ENCODE data around the gene BIN2. TPM values are rescaled to one million over a fixed set of nuclear protein-coding genes. Genes with fewer than 3 reads are reported as not detected.
"Not testable (repeated sequence)": the region's sequence is repeated elsewhere in the genome, so short reads cannot be mapped to it uniquely, and the experiment has no call there.

The BIN2 gene
- total RNA-seq, 3 donors from 2014 or later: 14.7 to 20.9 (median 16.4) TPM

DNA sequence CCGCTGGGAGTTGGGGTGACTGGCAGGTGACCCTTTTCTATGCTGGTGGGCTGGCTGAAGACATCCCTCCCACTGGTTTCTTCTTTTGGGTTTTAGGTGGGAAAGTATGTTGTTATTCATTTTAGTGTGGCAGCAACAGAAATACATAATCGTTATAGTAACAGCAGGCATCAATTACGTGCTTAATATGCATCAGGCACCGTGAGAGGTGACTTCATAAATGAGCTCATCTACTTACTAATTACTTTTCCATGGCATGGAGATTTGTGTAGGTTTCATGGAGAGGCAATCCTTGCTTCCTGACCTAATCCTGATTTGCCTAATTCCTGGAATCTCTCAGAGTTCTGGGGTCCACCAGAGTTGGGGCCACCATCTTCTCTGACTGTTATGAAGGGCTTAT is 35.9 kb upstream of the BIN2 start:
- no peak for DNase-seq
- H3K9me3 Mint-ChIP-seq: no peaks in the 10 kb centered on the region
- no peaks in the 10 kb centered on the region for H3K27me3 Mint-ChIP-seq (ENCODE audit: low read depth)
- H3K4me3 Mint-ChIP-seq: no peak overlapping the region
- peaks cover 24% of the 10 kb centered on the region for H3K36me3 Mint-ChIP-seq (ENCODE audit: insufficient read depth)
- no peak for ATAC-seq
- H3K4me1 Mint-ChIP-seq (ENCODE audit: low read depth): peaks cover 6% of the 10 kb centered on the region

- DNase-seq (no peak), ATAC-seq (no peak)
- H3K27me3 Mint-ChIP-seq (ENCODE audit: low read depth): no peaks in the 10 kb centered on the region
- peaks cover 6% of the 10 kb centered on the region for H3K4me1 Mint-ChIP-seq (ENCODE audit: low read depth)
- H3K36me3 Mint-ChIP-seq (ENCODE audit: insufficient read depth): peaks cover 20% of the 10 kb centered on the region
- H3K9me3 Mint-ChIP-seq: no peaks in the 10 kb centered on the region
- H3K4me3 Mint-ChIP-seq: no peak overlapping the region
These were observed 34.5 kb upstream of the BIN2 start for GRCh38 chr12:51358496-51358895.

DNA sequence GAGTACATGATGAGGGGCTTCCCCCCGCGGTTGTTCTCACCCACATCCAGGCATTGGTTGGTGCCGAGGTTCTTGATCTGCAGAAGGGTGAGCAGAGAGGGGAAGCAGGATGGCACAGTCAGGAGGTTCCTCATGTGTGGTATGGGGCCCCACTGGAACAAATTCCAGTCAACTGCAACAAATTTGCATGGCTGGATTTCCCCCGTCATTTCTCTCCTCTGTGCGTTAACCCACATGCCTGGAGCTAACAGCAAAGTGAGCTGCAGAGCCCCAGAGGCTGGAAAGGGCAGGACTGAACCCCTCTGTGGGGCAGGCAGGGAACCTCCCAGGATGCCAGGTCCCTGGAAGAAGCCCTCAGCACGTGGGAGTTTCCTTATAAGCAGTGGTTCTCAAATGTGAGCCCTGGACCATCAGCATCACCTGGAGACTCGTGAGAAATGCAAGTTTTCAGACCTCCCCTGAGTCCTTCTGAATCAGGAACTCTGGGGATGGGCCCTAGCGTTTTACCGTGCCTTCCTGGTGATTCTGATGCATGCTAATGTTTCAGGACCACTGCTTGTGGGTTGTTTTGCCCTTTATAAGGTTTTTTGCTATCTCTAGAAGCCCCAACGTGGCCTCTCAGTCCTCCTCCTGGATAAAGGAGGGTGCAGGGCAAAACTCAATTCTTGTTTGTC is 33.5 kb upstream of the BIN2 start:
- peaks cover 4% of the 10 kb centered on the region for H3K4me1 Mint-ChIP-seq (ENCODE audit: low read depth)
- ATAC-seq (peak; percentile 30 to 54), DNase-seq (no peak)
- no peaks in the 10 kb centered on the region for H3K27me3 Mint-ChIP-seq (ENCODE audit: low read depth)
- peaks cover 20% of the 10 kb centered on the region for H3K36me3 Mint-ChIP-seq (ENCODE audit: insufficient read depth)
- H3K4me3 Mint-ChIP-seq: no peak overlapping the region
- H3K9me3 Mint-ChIP-seq: no peaks in the 10 kb centered on the region

GRCh38 chr12:51351913-51352532 is 28.0 kb upstream of the BIN2 start:
- no peak for ATAC-seq
- H3K4me3 Mint-ChIP-seq: no peak overlapping the region
- peaks cover 2% of the 10 kb centered on the region for H3K4me1 Mint-ChIP-seq (ENCODE audit: low read depth)
- no peaks in the 10 kb centered on the region for H3K9me3 Mint-ChIP-seq
- H3K27me3 Mint-ChIP-seq (ENCODE audit: low read depth): no peaks in the 10 kb centered on the region
- peaks cover 4% of the 10 kb centered on the region for H3K36me3 Mint-ChIP-seq (ENCODE audit: insufficient read depth)
- DNase-seq: peak; percentile 23

DNA sequence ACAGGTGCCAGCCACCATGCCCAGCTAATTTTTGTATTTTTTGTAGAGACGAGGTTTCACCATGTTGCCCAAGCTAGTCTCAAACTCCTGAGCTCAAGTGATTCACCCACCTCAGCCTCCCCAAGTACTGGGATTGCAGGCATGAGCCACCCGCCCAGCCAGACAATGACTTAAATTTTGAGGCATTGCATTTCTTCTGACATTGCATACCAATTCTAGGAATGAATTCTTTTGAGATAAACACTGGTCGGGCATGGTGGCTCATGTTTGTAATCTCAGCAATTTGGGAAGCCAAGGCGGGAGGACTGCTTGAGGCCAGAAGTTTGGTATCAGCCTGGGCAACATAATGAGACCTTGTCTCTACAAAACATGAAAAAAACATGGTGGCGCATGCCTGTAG is 25.1 kb upstream of the BIN2 start:
- no peaks in the 10 kb centered on the region for H3K36me3 Mint-ChIP-seq (ENCODE audit: insufficient read depth)
- H3K9me3 Mint-ChIP-seq: no peaks in the 10 kb centered on the region
- H3K4me1 Mint-ChIP-seq (ENCODE audit: low read depth): peaks cover 5% of the 10 kb centered on the region
- ATAC-seq (no peak), DNase-seq (no peak)
- no peak overlapping the region for H3K4me3 Mint-ChIP-seq
- no peaks in the 10 kb centered on the region for H3K27me3 Mint-ChIP-seq (ENCODE audit: low read depth)

GRCh38 chr12:51348116-51348515 is 24.1 kb upstream of the BIN2 start:
- DNase-seq (no peak), ATAC-seq (no peak)
- Mint-ChIP-seq H3K4me1 (ENCODE audit: low read depth) (peaks cover 5% of the 10 kb centered on the region), H3K4me3 (no peak overlapping the region), H3K9me3 (no peaks in the 10 kb centered on the region), H3K36me3 (ENCODE audit: insufficient read depth) (no peaks in the 10 kb centered on the region), H3K27me3 (ENCODE audit: low read depth) (no peaks in the 10 kb centered on the region)

DNA sequence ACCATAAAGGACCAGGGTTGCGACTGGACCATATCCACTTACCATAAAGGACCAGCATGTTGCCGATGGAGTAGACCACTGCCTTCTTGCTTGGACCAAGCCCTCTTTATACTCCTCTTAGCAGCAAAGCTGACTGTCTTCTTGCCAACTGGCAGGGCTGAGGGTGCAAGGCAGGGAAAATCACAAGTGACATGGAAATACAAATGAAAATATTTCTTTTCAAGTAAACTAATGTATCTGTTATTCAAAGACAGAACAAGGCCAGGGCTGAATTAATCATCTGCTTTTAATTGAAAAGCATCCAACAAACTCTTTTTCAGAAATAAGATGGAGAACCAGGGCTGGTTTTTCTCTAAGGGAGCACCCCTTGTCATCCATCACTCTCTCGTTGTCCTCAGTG is 22.6 kb upstream of the BIN2 start, which contains the start of gene CELA1:
CELA1 (minus strand) TSS at position 99 of the 400 bp plus-strand sequence; CDS start at position 58, 41 bp downstream.
- Mint-ChIP-seq H3K9me3 (no peaks in the 10 kb centered on the region), H3K4me3 (no peak within 1 kb of the TSS), H3K27me3 (ENCODE audit: low read depth) (no peaks in the 10 kb centered on the region), H3K4me1 (ENCODE audit: low read depth) (peaks cover 9% of the 10 kb centered on the region), H3K36me3 (ENCODE audit: insufficient read depth) (no peaks in the 10 kb centered on the region)
- no peak for ATAC-seq
- DNase-seq: no peak

- no peak for DNase-seq
- H3K4me3 Mint-ChIP-seq: no peak overlapping the region
These were observed 21.7 kb upstream of the BIN2 start for GRCh38 chr12:51345681-51346080.

GRCh38 chr12:51343201-51343600 is 19.2 kb upstream of the BIN2 start:
- Mint-ChIP-seq H3K9me3 (no peaks in the 10 kb centered on the region), H3K36me3 (ENCODE audit: insufficient read depth) (no peaks in the 10 kb centered on the region), H3K27me3 (ENCODE audit: low read depth) (no peaks in the 10 kb centered on the region), H3K4me1 (ENCODE audit: low read depth) (peaks cover 16% of the 10 kb centered on the region), H3K4me3 (no peak overlapping the region)
- ATAC-seq: no peak
- DNase-seq: no peak

More at GRCh38 chr12:51345681-51346080, 21.7 kb upstream of the BIN2 start:
- Mint-ChIP-seq H3K4me1 (ENCODE audit: low read depth) (peaks cover 16% of the 10 kb centered on the region), H3K36me3 (ENCODE audit: insufficient read depth) (no peaks in the 10 kb centered on the region), H3K9me3 (no peaks in the 10 kb centered on the region), H3K27me3 (ENCODE audit: low read depth) (no peaks in the 10 kb centered on the region)
- no peak for ATAC-seq

DNA sequence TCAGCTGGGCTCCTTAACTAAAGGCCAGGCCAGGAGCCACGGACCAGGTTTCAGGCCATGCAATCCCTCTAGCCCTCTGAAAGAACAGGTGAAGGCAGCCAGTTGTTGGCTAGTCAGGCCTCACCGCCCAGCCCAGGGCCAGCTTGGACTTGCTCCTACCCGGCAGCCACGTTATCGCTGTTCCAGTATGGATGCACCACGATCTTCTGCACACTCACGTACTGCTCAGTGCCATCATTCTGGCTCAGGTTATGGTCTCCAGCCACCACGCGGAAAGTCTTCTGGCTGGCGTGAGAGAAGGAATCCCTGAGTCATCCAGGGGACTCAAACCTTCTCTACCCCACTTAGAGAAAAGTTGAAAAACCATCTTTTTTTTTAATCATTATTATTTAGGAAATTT is 18.4 kb upstream of the BIN2 start:
- H3K4me3 Mint-ChIP-seq: no peak overlapping the region
- H3K36me3 Mint-ChIP-seq (ENCODE audit: insufficient read depth): no peaks in the 10 kb centered on the region
- DNase-seq (no peak), ATAC-seq (no peak)
- peaks cover 16% of the 10 kb centered on the region for H3K4me1 Mint-ChIP-seq (ENCODE audit: low read depth)
- H3K9me3 Mint-ChIP-seq: no peaks in the 10 kb centered on the region
- H3K27me3 Mint-ChIP-seq (ENCODE audit: low read depth): no peaks in the 10 kb centered on the region

DNA sequence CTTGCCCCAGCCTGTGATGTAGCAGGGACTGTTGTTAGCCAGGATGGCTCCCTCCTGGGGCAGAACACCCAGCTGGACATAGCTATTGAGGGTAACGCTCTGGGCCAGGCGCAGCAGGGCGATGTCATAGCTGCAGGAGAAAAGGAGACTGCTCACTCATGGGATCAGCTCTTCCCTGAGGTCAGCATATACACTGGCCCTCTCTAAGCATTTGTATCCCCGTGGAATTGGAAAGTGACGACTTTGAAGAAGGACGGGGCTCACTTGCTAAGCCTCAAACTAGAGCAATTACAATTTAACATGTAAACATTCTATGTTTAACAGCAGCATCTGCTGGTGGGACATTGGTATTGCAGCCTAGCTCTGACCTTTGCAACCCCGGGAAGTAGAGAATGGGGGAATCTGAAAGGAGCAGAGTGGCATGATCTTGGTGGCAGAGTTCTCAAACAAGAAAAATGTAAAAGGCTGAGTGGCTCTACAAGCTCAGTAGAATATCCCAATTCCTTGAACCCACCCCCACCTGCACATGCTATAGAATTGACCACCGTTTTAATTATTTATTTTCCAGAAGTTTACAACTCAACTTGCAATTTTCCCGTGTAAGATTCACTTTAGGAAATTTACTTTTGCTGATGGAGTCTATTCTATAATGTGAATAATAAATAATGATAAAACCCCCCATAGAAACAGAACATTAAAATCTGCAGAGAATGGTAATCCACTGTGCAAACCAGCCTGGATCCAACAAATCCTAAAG is 17.5 kb upstream of the BIN2 start:
- DNase-seq (peak; percentile 72), ATAC-seq (peak; percentile 87 to 89)
- Mint-ChIP-seq H3K36me3 (ENCODE audit: insufficient read depth) (no peaks in the 10 kb centered on the region), H3K27me3 (ENCODE audit: low read depth) (no peaks in the 10 kb centered on the region), H3K4me3 (peak overlapping the region; percentile 53), H3K9me3 (no peaks in the 10 kb centered on the region), H3K4me1 (ENCODE audit: low read depth) (peaks cover 14% of the 10 kb centered on the region)

DNA sequence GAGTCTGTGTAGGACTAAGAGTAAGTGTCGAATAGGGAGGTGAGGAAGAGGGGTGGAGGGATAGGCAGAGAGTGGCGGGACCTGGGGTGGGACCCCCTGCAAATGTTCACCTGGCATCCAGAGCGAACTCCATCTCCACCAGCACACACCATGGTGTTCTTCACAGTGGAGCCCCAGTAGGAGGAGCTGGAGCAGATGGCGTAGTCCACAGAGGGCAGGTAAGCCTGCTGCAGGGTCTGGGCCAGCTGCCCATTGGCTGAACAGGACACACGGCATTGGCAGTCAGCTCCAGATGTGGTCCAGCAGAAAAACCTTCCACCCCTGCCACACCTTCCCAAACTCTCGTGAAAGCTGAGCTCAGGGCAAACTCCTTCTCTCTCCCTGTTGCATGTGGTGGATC is 15.8 kb upstream of the BIN2 start:
- Mint-ChIP-seq H3K36me3 (ENCODE audit: insufficient read depth) (no peaks in the 10 kb centered on the region), H3K27me3 (ENCODE audit: low read depth) (no peaks in the 10 kb centered on the region), H3K4me1 (ENCODE audit: low read depth) (peaks cover 10% of the 10 kb centered on the region), H3K9me3 (no peaks in the 10 kb centered on the region), H3K4me3 (no peak overlapping the region)
- ATAC-seq (no peak), DNase-seq (no peak)

DNA sequence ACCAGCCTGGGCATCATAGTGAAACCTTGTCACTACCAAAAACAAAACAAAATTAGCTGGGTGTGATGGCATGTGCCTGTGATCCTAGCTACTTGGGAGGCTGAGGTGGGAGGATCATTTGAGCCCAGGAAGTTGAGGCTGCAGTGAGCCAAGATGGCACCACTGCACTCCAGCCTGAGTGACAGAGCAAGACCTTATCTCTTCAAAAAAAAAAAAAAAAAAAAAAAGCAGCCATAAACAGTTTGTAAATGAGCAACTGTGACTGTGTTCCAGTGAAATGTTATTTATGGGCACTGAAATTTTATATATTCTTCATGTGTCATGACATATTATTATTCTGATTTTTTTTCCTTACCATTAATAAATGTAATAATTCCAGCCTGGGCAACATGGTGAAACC is 13.4 kb upstream of the BIN2 start:
- ATAC-seq: not testable (repeated sequence)

GRCh38 chr12:51335931-51336330 is 12.0 kb upstream of the BIN2 start:
- no peak overlapping the region for H3K4me3 Mint-ChIP-seq
- no peaks in the 10 kb centered on the region for H3K9me3 Mint-ChIP-seq
- H3K36me3 Mint-ChIP-seq (ENCODE audit: insufficient read depth): no peaks in the 10 kb centered on the region
- peaks cover 4% of the 10 kb centered on the region for H3K4me1 Mint-ChIP-seq (ENCODE audit: low read depth)
- no peak for DNase-seq
- ATAC-seq: no peak
- H3K27me3 Mint-ChIP-seq (ENCODE audit: low read depth): no peaks in the 10 kb centered on the region

More for the DNA sequence above, 13.4 kb upstream of the BIN2 start:
- not testable (repeated sequence) for H3K4me3 Mint-ChIP-seq; H3K9me3 Mint-ChIP-seq; DNase-seq; H3K36me3 Mint-ChIP-seq (ENCODE audit: insufficient read depth); H3K27me3 Mint-ChIP-seq (ENCODE audit: low read depth); H3K4me1 Mint-ChIP-seq (ENCODE audit: low read depth)

- no peak for ATAC-seq
- peaks cover 11% of the 10 kb centered on the region for H3K4me1 Mint-ChIP-seq (ENCODE audit: low read depth)
These were observed 10.8 kb upstream of the BIN2 start for GRCh38 chr12:51334764-51335163.

More at GRCh38 chr12:51334764-51335163, 10.8 kb upstream of the BIN2 start:
- DNase-seq: no peak
- Mint-ChIP-seq H3K4me3 (no peak overlapping the region), H3K9me3 (no peaks in the 10 kb centered on the region), H3K36me3 (ENCODE audit: insufficient read depth) (no peaks in the 10 kb centered on the region), H3K27me3 (ENCODE audit: low read depth) (no peaks in the 10 kb centered on the region)
